HCT116 (cell line): ENCODE measurements around the gene IL1B. TPM values are rescaled to one million over a fixed set of nuclear protein-coding genes. Genes with fewer than 3 reads are reported as not detected.

Experiments
- ATAC-seq: fragments of 200-7000 bp; cut with Tn5 transposase; 2 replicates; pipeline ENCODE4 v1.9.1; 2020; ENCODE audit warnings: mild to moderate bottlenecking, moderate library complexity
- BruUV-seq: library from RNA; stranded (reverse); fragments of 400-500 nt; replicated peaks from 2 replicates; lab custom pipeline; 2021; lab: Mats Ljungman, UMichigan
- CTCF ChIA-PET: fragments of 300-600 bp; sonication (Branson Sonifier 250); formaldehyde crosslinking; loops from one replicate; lab custom pipeline; 2021; ENCODE audit warnings: antibody characterized with exemption; lab: Charles Lee
- POLR2A ChIA-PET: fragments of 300-600, 350-600 bp; sonication (Branson Sonifier 250); formaldehyde crosslinking; loops from one replicate; lab custom pipeline; 2021; ENCODE audit warnings: antibody characterized with exemption; lab: Charles Lee
- RAD21 ChIA-PET, 2 experiments: fragments of 300-600 bp; sonication (Branson Sonifier 250); formaldehyde crosslinking; loops; one replicate each; lab custom pipeline; 2023; ENCODE audit warnings: low total read pairs in 2 of 2; ENCODE audit not compliant: uncharacterized antibody in 2 of 2, unreplicated experiment in 2 of 2, low non-redundant PET in 1 of 2; lab: Charles Lee
- DNase-seq: peaks from one replicate; pipeline ENCODE4 v3.0.0-alpha.2; 2010; ENCODE audit warnings: low read depth, low spot score
- H2AFZ ChIP-seq: fragments of 200-600 bp; shearing (Covaris generic), sonication (generic); 2 replicates; pipeline ENCODE4 v1.6.1; 2017; ENCODE audit warnings: low read depth, mixed run types, mixed read lengths, antibody characterized with exemption, low read length; ENCODE audit not compliant: poor library complexity, severe bottlenecking
- H3K27ac ChIP-seq: 2 replicates; pipeline ENCODE4 v1.5.1; 2012; ENCODE audit warnings: low read depth, low read length
- H3K27me3 ChIP-seq: fragments of 200-600 bp; sonication (generic); 2 replicates; pipeline ENCODE4 v1.6.1; 2016; ENCODE audit warnings: mixed run types, low read length, mixed read lengths; ENCODE audit not compliant: insufficient read depth
- H3K36me3 ChIP-seq, 2 experiments: fragments of 200-500 bp in 1 of 2; fragments of 200-600 bp in 1 of 2; sonication (Bioruptor generic) in 1 of 2; sonication (generic) in 1 of 2; 2 replicates each; pipeline versions ENCODE4 v1.5.1 to v1.6.1; 2014 to 2016; ENCODE audit warnings: low read length in 2 of 2, inconsistent platforms in 1 of 2, mixed read lengths in 1 of 2, mixed run types in 1 of 2; ENCODE audit not compliant: insufficient read depth in 2 of 2, control insufficient read depth in 1 of 2
- H3K4me1 ChIP-seq, 2 experiments: fragments of 200-600 bp in 1 of 2; sonication (generic) in 1 of 2; 2 replicates each; pipeline versions ENCODE4 v1.5.1 to v1.6.1; 2012 to 2017; ENCODE audit warnings: low read length in 2 of 2, inconsistent platforms in 1 of 2, mild to moderate bottlenecking in 1 of 2, mixed read lengths in 1 of 2, mixed run types in 1 of 2, moderate library complexity in 1 of 2; ENCODE audit not compliant: insufficient read depth in 2 of 2, control insufficient read depth in 1 of 2
- H3K4me2 ChIP-seq: fragments of 200-600 bp; sonication (generic); 2 replicates; pipeline ENCODE4 v1.6.1; 2017; ENCODE audit warnings: mixed run types, low read length, mixed read lengths
- H3K4me3 ChIP-seq, 2 experiments: fragments of 200-600 bp in 1 of 2; sonication (generic) in 1 of 2; replicated peaks in 1 of 2; 2 replicates each; pipeline ENCODE4 v1.5.1; 2011 to 2016; ENCODE audit warnings: low read length in 2 of 2, control low read depth in 1 of 2, low read depth in 1 of 2, mild to moderate bottlenecking in 1 of 2, mixed read lengths in 1 of 2, mixed run types in 1 of 2
- H3K79me2 ChIP-seq: fragments of 200-600 bp; sonication (generic); 2 replicates; pipeline ENCODE4 v1.6.1; 2017; ENCODE audit warnings: mild to moderate bottlenecking, mixed run types, low read length, moderate library complexity, mixed read lengths; ENCODE audit not compliant: insufficient read depth
- H3K9ac ChIP-seq: fragments of 200-600 bp; sonication (generic); 2 replicates; pipeline ENCODE4 v1.6.1; 2016; ENCODE audit warnings: low read length, mixed read lengths
- H3K9me2 ChIP-seq: fragments of 200-600 bp; sonication (generic), shearing (Covaris generic); 2 replicates; pipeline ENCODE4 v1.6.1; 2017; ENCODE audit warnings: mixed run types, mild to moderate bottlenecking, moderate library complexity; ENCODE audit not compliant: insufficient read depth
- H3K9me3 ChIP-seq, 2 experiments: fragments of 200-500 bp in 1 of 2; fragments of 200-600 bp in 1 of 2; sonication (Bioruptor generic) in 1 of 2; sonication (generic) in 1 of 2; 2 replicates each; pipeline ENCODE4 v1.6.1; 2014 to 2017; ENCODE audit warnings: low read length in 2 of 2, mixed read lengths in 2 of 2, inconsistent platforms in 1 of 2, low read depth in 1 of 2, mild to moderate bottlenecking in 1 of 2, mixed run types in 1 of 2, moderate library complexity in 1 of 2; ENCODE audit not compliant: control insufficient read depth in 1 of 2, insufficient read depth in 1 of 2
- H4K20me1 ChIP-seq: fragments of 200-600 bp; sonication (generic), shearing (Covaris generic); 2 replicates; pipeline ENCODE4 v1.6.1; 2017; ENCODE audit warnings: mixed run types, mild to moderate bottlenecking, moderate library complexity; ENCODE audit not compliant: insufficient read depth
- ATF3 ChIP-seq: IDR thresholded peaks from 2 replicates; pipeline ENCODE4 v1.6.1; 2012
- CEBPB ChIP-seq: IDR thresholded peaks from 2 replicates; pipeline ENCODE4 v1.6.1; 2012; ENCODE audit warnings: low read depth
- CTCF ChIP-seq, 3 experiments: fragments of 200-600 bp in 1 of 3; sonication (generic) in 1 of 3; IDR thresholded peaks in 2 of 3; conservative IDR thresholded peaks in 1 of 3; 2 replicates each; pipeline ENCODE4 v1.5.1; 2012 to 2017; ENCODE audit warnings: low read depth in 2 of 3, low read length in 2 of 3, antibody characterized with exemption in 1 of 3, borderline replicate concordance in 1 of 3, control low read depth in 1 of 3, mild to moderate bottlenecking in 1 of 3, mixed read lengths in 1 of 3, mixed run types in 1 of 3, moderate library complexity in 1 of 3; ENCODE audit not compliant: insufficient read depth in 1 of 3
- POLR2A ChIP-seq: IDR thresholded peaks from 2 replicates; pipeline ENCODE4 v1.7.0; 2011; ENCODE audit warnings: borderline replicate concordance; ENCODE audit not compliant: insufficient read depth, insufficient read length; ENCODE audit errors: extremely low read depth
- POLR2AphosphoS5 ChIP-seq: IDR thresholded peaks from 2 replicates; pipeline ENCODE4 v1.6.1; 2011; ENCODE audit warnings: mild to moderate bottlenecking, low read depth, low read length, moderate library complexity
- SIN3A ChIP-seq: IDR thresholded peaks from 2 replicates; pipeline ENCODE4 v1.6.1; 2012; ENCODE audit warnings: low read depth
- SP1 ChIP-seq: IDR thresholded peaks from 2 replicates; pipeline ENCODE4 v1.6.1; 2012; ENCODE audit warnings: low read depth
- YY1 ChIP-seq: IDR thresholded peaks from 2 replicates; pipeline ENCODE4 v1.6.1; 2011; ENCODE audit warnings: low read length, low read depth, moderate library complexity, mild to moderate bottlenecking; ENCODE audit not compliant: insufficient replicate concordance; ENCODE audit errors: extremely low read depth
- intact Hi-C: fragments of 100-400 bp; cut with micrococcal nuclease; formaldehyde crosslinking; loops from 2 replicates; pipeline ENCODE4 v1.10.0; 2022
- total RNA-seq: library from RNA; stranded (reverse); gene quantifications from one replicate; pipeline ENCODE4 v1.2.1, GENCODE V29; 2021; ENCODE audit not compliant: unreplicated experiment

IL1B gene
- total RNA-seq, 1 experiment from 2014 or later: not detected

- POLR2A ChIA-PET: no interaction called here
- Histone ChIP-seq H3K4me2 (no peak overlapping the region), H3K9me2 (no peaks in the 10 kb centered on the region), H3K4me1 (peaks cover 12% of the 10 kb centered on the region in 2 experiments), H3K36me3 (no peaks in the 10 kb centered on the region), H3K27me3 (peaks cover 16% of the 10 kb centered on the region), H2AFZ (no peak overlapping the region), H3K9ac (no peak overlapping the region), H4K20me1 (no peaks in the 10 kb centered on the region), H3K4me3 (no peak overlapping the region), H3K79me2 (no peaks in the 10 kb centered on the region), H3K27ac (no peak overlapping the region), H3K9me3 (no peaks in the 10 kb centered on the region)
- BruUV-seq: no TSS peak
- CTCF ChIA-PET: interaction anchor here (0.6 to 1.5 kb wide), 2 partner anchors 16 to 49 kb away, joined by 3 read pairs; no protein-coding TSS in a partner anchor
- RAD21 ChIA-PET: no interaction called here
- intact Hi-C loops: no loop called here
- ATAC-seq (no peak), DNase-seq (no peak)
- no peak for TF ChIP-seq CEBPB
Measured at GRCh38 chr2:112835536-112836162, 930 bp downstream of the IL1B start.

- ChIA-PET RAD21 (no interaction called here), CTCF (interaction anchor here (0.6 kb wide), 1 partner anchor 15 kb away, joined by 3 read pairs; no protein-coding TSS in a partner anchor), POLR2A (no interaction called here)
- H3K9me2 ChIP-seq: no peaks in the 10 kb centered on the region
- no peak overlapping the region for H2AFZ ChIP-seq
- no peak overlapping the region for H3K4me3 ChIP-seq
- H3K4me1 ChIP-seq: peaks cover 12% of the 10 kb centered on the region in 2 experiments
- peaks cover 13% of the 10 kb centered on the region for H3K27me3 ChIP-seq
- no peak overlapping the region for H3K9ac ChIP-seq
- no TSS peak for BruUV-seq
- no peak for ATAC-seq
- no peak overlapping the region for H3K27ac ChIP-seq
- H4K20me1 ChIP-seq: no peaks in the 10 kb centered on the region
- intact Hi-C loops: no loop called here
- DNase-seq: no peak
- no peaks in the 10 kb centered on the region for H3K9me3 ChIP-seq
- no peak overlapping the region for H3K4me2 ChIP-seq
- H3K79me2 ChIP-seq: no peaks in the 10 kb centered on the region
- TF ChIP-seq POLR2AphosphoS5 (no peak), POLR2A (no peak), YY1 (no peak), ATF3 (no peak), CTCF (IDR thresholded peaks at IDR 0.05 in 2 of 3, conservative IDR thresholded peaks at IDR 0.05 in 1 of 3; ENCODE audit: borderline replicate concordance in 1 of 3, insufficient read depth in 1 of 3, low read depth in 2 of 3, low read length in 2 of 3) (no peak), SP1 (no peak), SIN3A (no peak)
- H3K36me3 ChIP-seq: no peaks in the 10 kb centered on the region
Measured at GRCh38 chr2:112835061-112835501, 1.5 kb downstream of the IL1B start.
